AG10803 (cell line): ENCODE measurements around the gene ARPC5.

Experiments used
- DNase-seq: peaks from one replicate; pipeline ENCODE4 v3.0.0; 2010; ENCODE audit warnings: low read depth
- H3K4me3 ChIP-seq: 2 replicates; pipeline ENCODE4 v1.5.1; 2011; ENCODE audit warnings: mild to moderate bottlenecking, low read length, control low read depth
- TF ChIP-seq, protein P1 (sequence below): conservative IDR thresholded peaks from 2 replicates; pipeline ENCODE4 v1.5.1; 2011; ENCODE audit warnings: mild to moderate bottlenecking, low read length, control low read depth, inconsistent platforms

Gene ARPC5

DNA sequence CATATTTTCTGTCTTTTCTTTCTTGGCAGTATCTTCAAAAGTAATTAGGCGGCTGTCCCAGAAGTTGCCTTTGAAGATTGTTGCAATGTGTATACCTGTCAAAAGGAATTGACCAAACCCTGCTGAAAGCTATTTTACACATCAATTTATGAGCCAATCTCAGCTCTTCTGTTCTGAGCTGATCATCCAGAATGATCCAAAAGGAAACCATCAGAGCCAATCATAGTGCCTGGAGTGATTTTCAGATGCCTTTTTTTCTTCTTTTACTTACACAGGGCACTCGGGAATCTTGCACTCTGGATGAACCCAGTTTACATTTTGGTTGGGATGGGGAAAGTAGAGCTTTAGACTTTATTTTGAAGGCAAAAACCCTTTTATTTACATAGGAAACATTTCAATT is 39.3 kb upstream of the ARPC5 start:
- DNase-seq: no peak
- TF ChIP-seq, protein P1, sequence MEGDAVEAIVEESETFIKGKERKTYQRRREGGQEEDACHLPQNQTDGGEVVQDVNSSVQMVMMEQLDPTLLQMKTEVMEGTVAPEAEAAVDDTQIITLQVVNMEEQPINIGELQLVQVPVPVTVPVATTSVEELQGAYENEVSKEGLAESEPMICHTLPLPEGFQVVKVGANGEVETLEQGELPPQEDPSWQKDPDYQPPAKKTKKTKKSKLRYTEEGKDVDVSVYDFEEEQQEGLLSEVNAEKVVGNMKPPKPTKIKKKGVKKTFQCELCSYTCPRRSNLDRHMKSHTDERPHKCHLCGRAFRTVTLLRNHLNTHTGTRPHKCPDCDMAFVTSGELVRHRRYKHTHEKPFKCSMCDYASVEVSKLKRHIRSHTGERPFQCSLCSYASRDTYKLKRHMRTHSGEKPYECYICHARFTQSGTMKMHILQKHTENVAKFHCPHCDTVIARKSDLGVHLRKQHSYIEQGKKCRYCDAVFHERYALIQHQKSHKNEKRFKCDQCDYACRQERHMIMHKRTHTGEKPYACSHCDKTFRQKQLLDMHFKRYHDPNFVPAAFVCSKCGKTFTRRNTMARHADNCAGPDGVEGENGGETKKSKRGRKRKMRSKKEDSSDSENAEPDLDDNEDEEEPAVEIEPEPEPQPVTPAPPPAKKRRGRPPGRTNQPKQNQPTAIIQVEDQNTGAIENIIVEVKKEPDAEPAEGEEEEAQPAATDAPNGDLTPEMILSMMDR: no peak
- no peak overlapping the region for H3K4me3 ChIP-seq

DNA sequence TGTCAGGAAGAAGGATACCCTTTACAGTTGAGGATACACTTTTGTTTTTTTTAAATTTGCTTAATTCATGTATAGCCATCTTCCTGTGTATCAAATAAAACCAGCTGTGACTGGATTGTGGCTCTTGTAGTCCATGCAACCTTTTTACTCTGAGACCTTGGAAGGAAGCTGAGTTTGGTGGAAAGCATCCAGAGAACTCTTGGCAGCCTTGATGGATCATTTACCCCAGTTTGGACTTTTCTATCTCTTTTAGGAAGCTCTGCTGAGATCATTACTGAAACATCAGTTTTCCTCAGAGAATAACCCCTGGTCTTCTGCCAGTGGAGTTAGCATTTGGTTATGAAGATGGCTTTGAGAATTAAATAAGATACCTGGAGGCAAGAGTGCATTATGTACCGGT is 38.8 kb upstream of the ARPC5 start:
- no peak overlapping the region for H3K4me3 ChIP-seq
- TF ChIP-seq, protein P1: no peak
- DNase-seq: peak; percentile 56

DNA sequence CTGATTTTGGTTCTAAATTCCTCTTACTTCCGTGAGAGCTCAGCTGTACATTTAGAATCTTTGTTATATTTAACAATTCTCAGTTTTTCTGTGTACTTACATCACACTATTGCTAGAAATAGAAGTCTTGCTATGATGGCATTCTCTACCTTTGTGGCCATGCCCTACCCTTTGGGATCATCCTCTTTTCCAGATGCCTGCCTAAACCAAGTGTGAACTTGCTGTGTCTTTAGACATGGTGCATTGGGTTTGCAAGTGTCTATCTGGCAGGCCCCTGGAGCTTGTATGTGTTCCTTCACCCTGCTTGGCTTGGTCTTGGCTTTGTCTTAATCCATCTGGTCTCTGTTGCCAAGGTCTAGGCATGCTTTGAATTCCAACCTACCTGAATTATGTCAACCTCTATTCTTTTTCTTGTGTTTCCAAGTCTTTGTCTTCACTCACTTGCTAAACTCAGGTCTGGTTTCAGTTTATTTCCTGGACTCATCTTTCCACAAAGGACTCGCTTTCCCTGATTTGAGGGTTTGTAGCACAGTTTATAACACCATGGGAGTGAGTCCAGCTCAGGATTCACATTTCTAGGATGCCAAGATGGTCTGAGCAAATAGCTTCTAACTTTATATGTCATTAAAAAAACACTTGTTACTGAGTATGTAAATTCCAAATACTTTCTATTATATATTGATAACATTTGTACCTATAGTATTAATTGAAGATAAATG is 38.2 kb upstream of the ARPC5 start:
- DNase-seq: peak; percentile 22
- H3K4me3 ChIP-seq: no peak overlapping the region
- TF ChIP-seq, protein P1: no peak

DNA sequence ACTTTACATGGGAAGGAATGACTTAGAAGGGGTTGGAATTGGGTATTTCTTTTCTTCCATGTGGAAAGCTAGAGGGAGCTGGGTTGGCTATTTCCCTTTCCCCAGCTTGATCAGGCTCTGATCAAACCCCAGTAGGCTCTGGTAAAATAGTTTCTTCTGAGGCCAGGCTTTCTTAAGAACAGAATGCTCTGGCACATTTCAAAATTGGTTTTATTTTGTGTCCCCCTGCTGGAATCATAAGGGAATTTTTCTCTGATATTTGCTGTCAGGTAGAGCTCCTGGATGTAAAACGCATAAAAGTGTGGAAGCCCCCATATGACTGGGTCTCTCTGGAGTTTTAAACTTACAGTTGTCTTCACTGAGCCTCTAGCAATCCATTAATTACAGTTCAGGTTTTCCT is 34.6 kb upstream of the ARPC5 start:
- no peak overlapping the region for H3K4me3 ChIP-seq
- TF ChIP-seq, protein P1: 0 out of 2 replicates have a peak, but pooled peaks have one; percentile 12
- DNase-seq: no peak

DNA sequence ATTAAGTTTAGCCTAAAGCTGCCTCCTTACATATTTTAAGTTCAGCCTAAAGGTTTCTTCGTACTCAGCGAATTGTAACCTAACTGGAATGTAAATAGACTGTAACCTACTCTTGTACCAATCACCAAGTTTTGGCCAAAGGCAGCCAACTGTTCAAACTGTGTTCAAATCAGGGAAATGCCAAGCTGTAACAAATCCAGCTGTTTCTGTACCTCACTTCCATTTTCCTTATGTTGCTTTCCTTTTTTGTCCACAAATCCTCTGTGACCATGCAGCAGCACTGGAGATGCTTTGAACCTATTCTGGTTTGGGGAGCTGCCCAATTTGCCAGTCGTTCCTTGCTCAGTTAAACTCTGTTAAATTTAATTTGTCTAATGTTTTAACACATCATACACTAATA is 20.8 kb upstream of the ARPC5 start:
- TF ChIP-seq, protein P1: no peak
- no peak for DNase-seq
- no peak overlapping the region for H3K4me3 ChIP-seq

DNA sequence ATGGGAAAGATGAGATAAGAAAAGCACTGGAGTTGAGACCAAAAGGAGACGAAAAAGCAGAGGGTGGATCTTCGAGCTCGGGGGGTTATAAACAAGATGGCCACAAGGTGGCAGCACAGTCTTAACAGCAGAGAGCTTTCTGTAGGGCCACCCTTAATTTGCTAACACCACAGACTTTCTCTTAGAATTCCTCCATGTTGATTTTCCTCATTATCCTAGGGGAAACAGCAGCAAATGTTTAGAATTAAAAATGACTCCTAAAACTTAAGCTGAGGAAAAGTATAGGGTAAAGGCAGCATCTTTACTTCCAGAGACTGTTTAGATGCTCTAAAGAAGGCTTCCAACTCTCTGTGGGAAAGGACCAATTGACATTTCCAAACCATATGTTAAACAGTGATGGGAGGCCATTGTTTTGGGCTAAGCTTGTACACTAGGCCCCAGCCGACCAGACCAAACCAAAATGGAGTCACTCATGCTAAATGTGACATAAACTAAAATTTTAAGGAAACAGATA is 20.0 kb upstream of the ARPC5 start:
- DNase-seq: peak; percentile 81
- no peak overlapping the region for H3K4me3 ChIP-seq
- TF ChIP-seq, protein P1: peak; percentile 94

DNA sequence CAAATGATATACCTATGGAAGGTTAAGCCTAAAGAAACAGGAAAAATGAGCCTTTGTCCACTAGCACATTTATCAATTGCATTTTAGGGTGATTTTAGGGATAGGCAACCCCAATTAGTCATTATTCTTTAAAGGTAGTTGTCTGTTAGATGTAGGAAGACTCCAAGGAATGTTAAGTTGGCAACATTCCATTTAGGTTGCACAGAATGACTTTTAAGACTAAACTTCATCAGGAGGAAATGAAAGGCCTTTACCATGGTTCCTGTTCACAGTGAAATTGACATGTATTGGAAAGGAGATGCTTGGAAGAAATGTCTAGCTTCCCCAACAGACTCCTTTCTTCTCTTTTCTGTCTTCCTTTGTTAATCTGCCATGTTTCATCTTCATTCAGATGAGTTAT is 19.1 kb upstream of the ARPC5 start:
- no peak overlapping the region for H3K4me3 ChIP-seq
- peak; percentile 17 for DNase-seq
- TF ChIP-seq, protein P1: no peak
